ENCODE data around the gene MACROH2A1. TPM values are rescaled to one million over a fixed set of nuclear protein-coding genes. Genes with fewer than 3 reads are reported as not detected.

MACROH2A1 gene
- total and polyA plus RNA-seq, 2 experiments from 2014 or later: 115 to 125 TPM

DNA sequence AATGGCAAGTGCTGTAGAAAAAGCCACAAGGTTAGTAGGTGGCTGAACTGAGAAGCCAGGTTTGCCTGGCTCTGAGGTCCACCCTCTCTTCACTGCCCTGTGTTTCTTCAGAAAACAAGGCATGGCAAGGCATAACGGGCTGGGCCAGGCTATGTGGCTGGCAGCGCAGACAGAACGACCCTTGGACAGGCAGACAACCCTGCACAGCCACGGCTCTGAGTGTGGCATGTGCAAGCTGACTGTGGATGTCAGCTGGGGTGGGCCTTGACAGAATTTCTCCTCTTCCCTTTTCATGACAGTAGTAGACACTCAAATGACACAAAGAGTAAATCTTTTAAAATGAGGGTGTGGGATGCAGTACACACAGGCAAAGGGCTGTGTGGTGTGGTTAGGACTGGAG lies 81.7 kb downstream of the MACROH2A1 start:
- no peaks in the 10 kb centered on the region for H3F3A ChIP-seq (ENCODE audit: insufficient read depth)
- no peak overlapping the region for H3K27ac ChIP-seq
- H3K9me3 ChIP-seq (ENCODE audit: low read depth): no peaks in the 10 kb centered on the region
- H3K36me3 ChIP-seq (ENCODE audit: low read depth): no peaks in the 10 kb centered on the region
- H3K9me2 ChIP-seq (ENCODE audit: insufficient read depth): no peaks in the 10 kb centered on the region
- H3K79me2 ChIP-seq (ENCODE audit: insufficient read depth): no peaks in the 10 kb centered on the region
- in situ Hi-C loops (cut with MboI): no loop called here
- no peaks in the 10 kb centered on the region for H3K4me1 ChIP-seq (ENCODE audit: insufficient read depth)
- no peak overlapping the region for H3K9ac ChIP-seq
- DNase-seq: no peak
- 49 to 59% methylated on average over 4 of the region's 4 CpGs for WGBS, 2 experiments (ENCODE audit: low coverage in 1 of 2, low lambda C conversion rate in 2 of 2, missing lambda C conversion rate in 2 of 2)
- no peaks in the 10 kb centered on the region for H4K20me1 ChIP-seq (ENCODE audit: insufficient read depth)
- H3K27me3 ChIP-seq (replicated peaks; ENCODE audit: insufficient read depth): no peaks in the 10 kb centered on the region; the same call in 1 of the 2 replicates
- H3K4me3 ChIP-seq: no peak overlapping the region
- no peak overlapping the region for H3K4me2 ChIP-seq (ENCODE audit: unreplicated experiment)
- TF ChIP-seq EZH2 (IDR thresholded peaks at IDR 0.05; ENCODE audit: insufficient read depth, poor library complexity, severe bottlenecking) (no peak), EZH2phosphoT487 (IDR thresholded peaks at IDR 0.05; ENCODE audit: insufficient read depth, low read depth) (no peak)
- H2AFZ ChIP-seq: no peak overlapping the region

DNA sequence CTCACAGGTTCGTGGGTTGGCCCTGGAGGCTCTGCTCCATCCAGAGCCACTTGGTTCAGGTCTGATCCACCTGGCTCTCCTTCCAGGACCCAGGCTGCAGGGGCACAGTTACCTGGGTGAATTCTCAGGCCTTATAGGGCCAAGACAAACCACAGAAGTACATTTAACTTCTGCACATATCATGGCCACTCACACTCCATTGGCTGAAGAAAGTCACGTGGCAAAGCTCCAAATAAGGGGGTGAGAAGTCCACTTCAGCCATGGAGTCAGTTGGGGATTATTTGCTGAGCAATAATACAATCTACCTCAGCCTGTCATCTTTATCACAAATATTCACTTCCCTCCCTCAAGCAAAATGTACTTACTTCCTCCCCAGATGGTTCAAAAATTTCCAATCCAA lies 83.6 kb downstream of the MACROH2A1 start:
- Histone ChIP-seq H3F3A (ENCODE audit: insufficient read depth) (peaks cover 7% of the 10 kb centered on the region; the same call in 1 of the 2 replicates), H3K9me3 (ENCODE audit: low read depth) (no peaks in the 10 kb centered on the region), H3K27me3 (replicated peaks; ENCODE audit: insufficient read depth) (no peaks in the 10 kb centered on the region), H4K20me1 (ENCODE audit: insufficient read depth) (no peaks in the 10 kb centered on the region), H3K9me2 (ENCODE audit: insufficient read depth) (no peaks in the 10 kb centered on the region), H3K4me3 (no peak overlapping the region), H3K4me2 (ENCODE audit: unreplicated experiment) (no peak overlapping the region), H3K9ac (no peak overlapping the region), H3K79me2 (ENCODE audit: insufficient read depth) (no peaks in the 10 kb centered on the region), H2AFZ (no peak overlapping the region), H3K27ac (no peak overlapping the region), H3K36me3 (ENCODE audit: low read depth) (no peaks in the 10 kb centered on the region), H3K4me1 (ENCODE audit: insufficient read depth) (peaks cover 6% of the 10 kb centered on the region)
- in situ Hi-C loops (cut with MboI): no loop called here
- no peak for DNase-seq
- TF ChIP-seq EZH2 (IDR thresholded peaks at IDR 0.05; ENCODE audit: insufficient read depth, poor library complexity, severe bottlenecking) (no peak), EZH2phosphoT487 (IDR thresholded peaks at IDR 0.05; ENCODE audit: insufficient read depth, low read depth) (no peak)
- WGBS, 2 experiments (ENCODE audit: low coverage in 1 of 2, low lambda C conversion rate in 2 of 2, missing lambda C conversion rate in 2 of 2): 25 to 29% methylated on average over 2 of the region's 2 CpGs

DNA sequence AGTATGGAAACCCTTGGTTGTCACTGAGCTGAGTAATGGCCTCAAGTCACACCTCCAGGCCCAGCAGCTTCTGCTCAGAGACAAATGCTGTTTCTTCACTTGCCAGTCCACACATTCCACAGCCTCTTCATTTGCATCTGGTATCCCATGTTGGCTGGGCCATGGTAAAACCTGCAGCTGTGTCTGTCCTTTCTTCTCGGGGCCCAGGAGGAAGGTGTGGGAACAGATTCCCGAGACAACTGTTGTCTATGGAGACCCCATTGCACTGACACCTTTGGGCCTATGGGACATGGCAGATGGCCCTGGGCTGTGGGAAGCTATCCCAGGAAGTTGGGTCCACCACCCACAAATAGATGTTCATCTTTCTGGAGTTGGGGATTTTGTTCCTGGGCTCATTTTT lies 85.1 kb downstream of the MACROH2A1 start:
- WGBS, 2 experiments (ENCODE audit: low coverage in 1 of 2, low lambda C conversion rate in 2 of 2, missing lambda C conversion rate in 2 of 2): 68 to 75% methylated on average over 2 of the region's 2 CpGs
- no peaks in the 10 kb centered on the region for H3K27me3 ChIP-seq (replicated peaks; ENCODE audit: insufficient read depth)
- H3K79me2 ChIP-seq (ENCODE audit: insufficient read depth): no peaks in the 10 kb centered on the region

DNA sequence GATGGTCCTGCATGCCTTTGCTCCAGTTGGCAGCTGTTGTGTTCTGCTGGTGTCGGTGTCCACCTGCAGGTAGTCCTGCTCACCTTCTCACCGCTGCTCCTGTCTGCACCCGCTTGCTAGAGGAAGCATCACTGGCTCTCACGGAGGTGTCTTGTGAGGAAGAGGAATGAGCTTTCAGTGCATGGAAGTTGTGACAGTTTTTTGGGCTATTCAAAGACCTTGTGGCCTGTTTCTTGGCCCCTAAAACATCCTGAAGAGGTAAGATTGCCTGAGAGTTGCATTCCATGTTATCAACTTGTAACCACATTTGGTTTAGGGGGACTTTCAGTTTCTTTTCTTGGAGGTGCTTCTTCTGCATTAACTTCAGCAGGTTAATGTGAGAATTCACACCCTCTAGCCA lies 85.6 kb downstream of the MACROH2A1 start:
- Histone ChIP-seq H3K27ac (no peak overlapping the region), H3F3A (ENCODE audit: insufficient read depth) (peaks cover 21% of the 10 kb centered on the region), H3K9me3 (ENCODE audit: low read depth) (no peaks in the 10 kb centered on the region), H3K4me3 (no peak overlapping the region), H3K79me2 (ENCODE audit: insufficient read depth) (no peaks in the 10 kb centered on the region), H3K36me3 (ENCODE audit: low read depth) (no peaks in the 10 kb centered on the region), H3K9me2 (ENCODE audit: insufficient read depth) (no peaks in the 10 kb centered on the region), H3K4me2 (ENCODE audit: unreplicated experiment) (no peak overlapping the region), H3K27me3 (replicated peaks; ENCODE audit: insufficient read depth) (no peaks in the 10 kb centered on the region), H4K20me1 (ENCODE audit: insufficient read depth) (no peaks in the 10 kb centered on the region), H3K9ac (no peak overlapping the region), H2AFZ (no peak overlapping the region), H3K4me1 (ENCODE audit: insufficient read depth) (peaks cover 26% of the 10 kb centered on the region)
- TF ChIP-seq EZH2 (IDR thresholded peaks at IDR 0.05; ENCODE audit: insufficient read depth, poor library complexity, severe bottlenecking): no peak
- TF ChIP-seq EZH2phosphoT487 (IDR thresholded peaks at IDR 0.05; ENCODE audit: insufficient read depth, low read depth): no peak
- DNase-seq: no peak
- in situ Hi-C loops (cut with MboI): no loop called here
- 73 to 78% methylated on average over 4 of the region's 4 CpGs for WGBS, 2 experiments (ENCODE audit: low coverage in 1 of 2, low lambda C conversion rate in 2 of 2, missing lambda C conversion rate in 2 of 2)

More for the DNA sequence above, 85.1 kb downstream of the MACROH2A1 start:
- H3K9me2 ChIP-seq (ENCODE audit: insufficient read depth): no peaks in the 10 kb centered on the region
- H3K9ac ChIP-seq: no peak overlapping the region
- in situ Hi-C loops (cut with MboI): no loop called here
- no peaks in the 10 kb centered on the region for H3K9me3 ChIP-seq (ENCODE audit: low read depth)
- no peaks in the 10 kb centered on the region for H3K36me3 ChIP-seq (ENCODE audit: low read depth)
- no peak overlapping the region for H3K4me2 ChIP-seq (ENCODE audit: unreplicated experiment)
- DNase-seq: no peak
- peaks cover 21% of the 10 kb centered on the region for H3F3A ChIP-seq (ENCODE audit: insufficient read depth)
- peaks cover 20% of the 10 kb centered on the region for H3K4me1 ChIP-seq (ENCODE audit: insufficient read depth)
- no peaks in the 10 kb centered on the region for H4K20me1 ChIP-seq (ENCODE audit: insufficient read depth)
- H3K4me3 ChIP-seq: no peak overlapping the region
- no peak overlapping the region for H2AFZ ChIP-seq
- H3K27ac ChIP-seq: no peak overlapping the region
- TF ChIP-seq EZH2 (IDR thresholded peaks at IDR 0.05; ENCODE audit: insufficient read depth, poor library complexity, severe bottlenecking) (no peak), EZH2phosphoT487 (IDR thresholded peaks at IDR 0.05; ENCODE audit: insufficient read depth, low read depth) (no peak)
